ENCODE measurements around the gene CX3CR1.
"Not testable (repeated sequence)": the region's sequence is repeated elsewhere in the genome, so short reads cannot be mapped to it uniquely, and the experiment has no call there.

The CX3CR1 gene

GRCh38 chr3:39322936-39323335, 43.1 kb upstream of the CX3CR1 start:
- no peak overlapping the region for H3K9ac ChIP-seq (ENCODE audit: low read length)
- H3F3A ChIP-seq (ENCODE audit: insufficient read depth, low read length), result no peaks in the 10 kb centered on the region
- no peak overlapping the region for H3K4me2 ChIP-seq (ENCODE audit: low read length)
- no peaks in the 10 kb centered on the region for H3K4me1 ChIP-seq (ENCODE audit: insufficient read depth, low read length, severe bottlenecking)
- H3K36me3 ChIP-seq (ENCODE audit: insufficient read depth, low read length), result no peaks in the 10 kb centered on the region
- no peaks in the 10 kb centered on the region for H3K9me3 ChIP-seq (ENCODE audit: low read length)
- no peak overlapping the region for H3K4me3 ChIP-seq (ENCODE audit: low read depth, low read length, poor library complexity, severe bottlenecking)
- no peaks in the 10 kb centered on the region for H3K79me2 ChIP-seq (ENCODE audit: insufficient read depth, low read length)
- TF ChIP-seq CTCF (IDR thresholded peaks at IDR 0.05; ENCODE audit: low read length) (no peak), EZH2 (IDR thresholded peaks at IDR 0.05; ENCODE audit: borderline replicate concordance, low read length) (no peak)
- H3K27ac ChIP-seq (ENCODE audit: low read depth, low read length, poor library complexity, severe bottlenecking), result no peak overlapping the region
- no peaks in the 10 kb centered on the region for H4K20me1 ChIP-seq (ENCODE audit: insufficient read depth, low read length)
- H2AFZ ChIP-seq (ENCODE audit: low read length), result no peak overlapping the region
- no peaks in the 10 kb centered on the region for H3K27me3 ChIP-seq (ENCODE audit: insufficient read depth, low read length)
- no peaks in the 10 kb centered on the region for H3K9me2 ChIP-seq (ENCODE audit: low read depth, low read length)

GRCh38 chr3:39322209-39322715, 42.4 kb upstream of the CX3CR1 start:
- H2AFZ ChIP-seq (ENCODE audit: low read length), result not testable (repeated sequence)

GRCh38 chr3:39321574-39321983, 41.7 kb upstream of the CX3CR1 start:
- not testable (repeated sequence) for H3K79me2 ChIP-seq (ENCODE audit: insufficient read depth, low read length); H3K9ac ChIP-seq (ENCODE audit: low read length); H3K27me3 ChIP-seq (ENCODE audit: insufficient read depth, low read length); H3K36me3 ChIP-seq (ENCODE audit: insufficient read depth, low read length); H3K4me3 ChIP-seq (ENCODE audit: low read depth, low read length, poor library complexity, severe bottlenecking); H3K9me3 ChIP-seq (ENCODE audit: low read length); H3K9me2 ChIP-seq (ENCODE audit: low read depth, low read length); H3K27ac ChIP-seq (ENCODE audit: low read depth, low read length, poor library complexity, severe bottlenecking); H3K4me2 ChIP-seq (ENCODE audit: low read length); H4K20me1 ChIP-seq (ENCODE audit: insufficient read depth, low read length); H2AFZ ChIP-seq (ENCODE audit: low read length); H3F3A ChIP-seq (ENCODE audit: insufficient read depth, low read length); H3K4me1 ChIP-seq (ENCODE audit: insufficient read depth, low read length, severe bottlenecking)

More at GRCh38 chr3:39322209-39322715, 42.4 kb upstream of the CX3CR1 start:
- H3K36me3 ChIP-seq (ENCODE audit: insufficient read depth, low read length); H4K20me1 ChIP-seq (ENCODE audit: insufficient read depth, low read length); H3F3A ChIP-seq (ENCODE audit: insufficient read depth, low read length); H3K4me3 ChIP-seq (ENCODE audit: low read depth, low read length, poor library complexity, severe bottlenecking); H3K4me1 ChIP-seq (ENCODE audit: insufficient read depth, low read length, severe bottlenecking); H3K79me2 ChIP-seq (ENCODE audit: insufficient read depth, low read length); H3K9me3 ChIP-seq (ENCODE audit: low read length); H3K27me3 ChIP-seq (ENCODE audit: insufficient read depth, low read length); H3K9me2 ChIP-seq (ENCODE audit: low read depth, low read length); H3K27ac ChIP-seq (ENCODE audit: low read depth, low read length, poor library complexity, severe bottlenecking); H3K9ac ChIP-seq (ENCODE audit: low read length); H3K4me2 ChIP-seq (ENCODE audit: low read length): not testable (repeated sequence)

GRCh38 chr3:39319249-39319648, 39.4 kb upstream of the CX3CR1 start:
- H3K9me3 ChIP-seq (ENCODE audit: low read length), result peaks cover 4% of the 10 kb centered on the region; the same call in 1 of the 2 replicates
- H3K4me1 ChIP-seq (ENCODE audit: insufficient read depth, low read length, severe bottlenecking), result no peaks in the 10 kb centered on the region
- no peak for TF ChIP-seq CTCF (IDR thresholded peaks at IDR 0.05; ENCODE audit: low read length)
- no peak for TF ChIP-seq EZH2 (IDR thresholded peaks at IDR 0.05; ENCODE audit: borderline replicate concordance, low read length)
- H4K20me1 ChIP-seq (ENCODE audit: insufficient read depth, low read length), result no peaks in the 10 kb centered on the region
- no peaks in the 10 kb centered on the region for H3F3A ChIP-seq (ENCODE audit: insufficient read depth, low read length)
- H3K4me3 ChIP-seq (ENCODE audit: low read depth, low read length, poor library complexity, severe bottlenecking), result no peak overlapping the region
- H3K27me3 ChIP-seq (ENCODE audit: insufficient read depth, low read length), result no peaks in the 10 kb centered on the region
- no peak overlapping the region for H3K4me2 ChIP-seq (ENCODE audit: low read length)
- H3K36me3 ChIP-seq (ENCODE audit: insufficient read depth, low read length), result no peaks in the 10 kb centered on the region
- no peaks in the 10 kb centered on the region for H3K79me2 ChIP-seq (ENCODE audit: insufficient read depth, low read length)
- H3K9ac ChIP-seq (ENCODE audit: low read length), result no peak overlapping the region
- no peak overlapping the region for H2AFZ ChIP-seq (ENCODE audit: low read length)
- H3K27ac ChIP-seq (ENCODE audit: low read depth, low read length, poor library complexity, severe bottlenecking), result no peak overlapping the region
- no peaks in the 10 kb centered on the region for H3K9me2 ChIP-seq (ENCODE audit: low read depth, low read length)
